Gastrocnemius medialis (tissue), 4 donors: ENCODE measurements around the gene ST8SIA2.

Source experiments
- POLR2A ChIP-seq, 2 donors: fragments of 450-650 bp; IDR thresholded peaks; one replicate each; pipeline ENCODE4 v1.6.1; 2017; ENCODE audit warnings: antibody characterized with exemption in 2 of 2, mild to moderate bottlenecking in 2 of 2, moderate library complexity in 2 of 2
- TF ChIP-seq, protein P1 (sequence below), 5 experiments: fragments of 450-650 bp in 3 of 5; fragments of 200-600 bp in 2 of 5; sonication (generic) in 2 of 5; IDR thresholded peaks in 4 of 5; conservative IDR thresholded peaks in 1 of 5; 1 replicate in 4 of 5; 2 replicates in 1 of 5; pipeline ENCODE4 v1.5.1; 2016 to 2019; ENCODE audit warnings: antibody characterized with exemption in 5 of 5, mild to moderate bottlenecking in 3 of 5, moderate library complexity in 3 of 5

DNA sequence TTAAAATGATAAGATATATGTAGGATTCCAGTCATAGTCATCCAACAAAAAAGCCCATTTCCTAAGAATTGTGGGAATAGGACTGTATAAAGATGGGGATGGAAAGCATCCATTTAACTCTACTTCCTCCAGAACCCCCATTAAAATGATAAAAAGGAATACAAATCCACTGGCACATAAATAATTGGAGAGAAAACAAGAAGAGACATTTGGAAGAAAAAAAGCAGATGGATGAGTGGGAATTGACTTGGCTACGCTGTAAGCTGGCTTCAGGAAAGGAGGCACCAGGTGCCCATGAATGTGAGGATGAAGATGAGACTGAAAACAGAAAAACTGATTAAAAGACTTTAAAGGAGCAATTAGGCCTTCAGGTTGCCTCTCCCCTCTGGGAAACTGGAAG lies 91.8 kb downstream of the ST8SIA2 start:
- TF ChIP-seq, protein P1, sequence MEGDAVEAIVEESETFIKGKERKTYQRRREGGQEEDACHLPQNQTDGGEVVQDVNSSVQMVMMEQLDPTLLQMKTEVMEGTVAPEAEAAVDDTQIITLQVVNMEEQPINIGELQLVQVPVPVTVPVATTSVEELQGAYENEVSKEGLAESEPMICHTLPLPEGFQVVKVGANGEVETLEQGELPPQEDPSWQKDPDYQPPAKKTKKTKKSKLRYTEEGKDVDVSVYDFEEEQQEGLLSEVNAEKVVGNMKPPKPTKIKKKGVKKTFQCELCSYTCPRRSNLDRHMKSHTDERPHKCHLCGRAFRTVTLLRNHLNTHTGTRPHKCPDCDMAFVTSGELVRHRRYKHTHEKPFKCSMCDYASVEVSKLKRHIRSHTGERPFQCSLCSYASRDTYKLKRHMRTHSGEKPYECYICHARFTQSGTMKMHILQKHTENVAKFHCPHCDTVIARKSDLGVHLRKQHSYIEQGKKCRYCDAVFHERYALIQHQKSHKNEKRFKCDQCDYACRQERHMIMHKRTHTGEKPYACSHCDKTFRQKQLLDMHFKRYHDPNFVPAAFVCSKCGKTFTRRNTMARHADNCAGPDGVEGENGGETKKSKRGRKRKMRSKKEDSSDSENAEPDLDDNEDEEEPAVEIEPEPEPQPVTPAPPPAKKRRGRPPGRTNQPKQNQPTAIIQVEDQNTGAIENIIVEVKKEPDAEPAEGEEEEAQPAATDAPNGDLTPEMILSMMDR (IDR thresholded peaks at IDR 0.05 in 4 of 5, conservative IDR thresholded peaks at IDR 0.05 in 1 of 5): no peak
- TF ChIP-seq POLR2A (IDR thresholded peaks at IDR 0.05): no peak
